Naive thymus-derived CD8-positive, alpha-beta T cell (primary cell): ENCODE results near the gene SMIM5. TPM values are rescaled to one million over a fixed set of nuclear protein-coding genes. Genes with fewer than 3 reads are reported as not detected.

ENCODE experiments used
- ATAC-seq, 2 donors: fragments of 150-1000 bp; cut with Tn5 transposase in 1 of 2; sonication (Bioruptor Pico), chemical (Tn5 transposase) in 1 of 2; 1 replicate in 1 of 2; 2 replicates in 1 of 2; pipeline ENCODE4 v1.10.0; 2021; ENCODE audit warnings: mild to moderate bottlenecking in 2 of 2, moderate library complexity in 2 of 2
- POLR2A ChIA-PET: fragments of 350-600 bp; sonication (Branson Sonifier 250); formaldehyde crosslinking; loops from one replicate; lab custom pipeline; 2021; ENCODE audit warnings: antibody characterized with exemption; lab: Charles Lee
- DNase-seq, 10 donors: peaks; one replicate each; pipeline versions ENCODE4 v3.0.0 to v3.0.0-alpha.2; 2020 to 2022
- H3K27ac Mint-ChIP-seq, 10 donors: one replicate each; pipeline ENCODE4 v1.8.0; 2020 to 2022; ENCODE audit warnings: mild to moderate bottlenecking in 10 of 10, mixed read lengths in 10 of 10, moderate library complexity in 4 of 10, inconsistent platforms in 1 of 10
- H3K27me3 Mint-ChIP-seq, 5 donors: one replicate each; pipeline ENCODE4 v1.8.0; 2021 to 2022; ENCODE audit warnings: mixed read lengths in 5 of 5
- H3K36me3 Mint-ChIP-seq, 3 donors: one replicate each; pipeline ENCODE4 v1.8.0; 2020 to 2022; ENCODE audit warnings: mixed read lengths in 3 of 3, mild to moderate bottlenecking in 2 of 3, inconsistent platforms in 1 of 3
- H3K4me1 Mint-ChIP-seq, 4 donors: one replicate each; pipeline ENCODE4 v1.8.0; 2021 to 2022; ENCODE audit warnings: mixed read lengths in 4 of 4
- H3K4me3 Mint-ChIP-seq, 10 donors: one replicate each; pipeline ENCODE4 v1.8.0; 2020 to 2022; ENCODE audit warnings: mild to moderate bottlenecking in 10 of 10, mixed read lengths in 10 of 10, moderate library complexity in 6 of 10, inconsistent platforms in 1 of 10
- H3K9me3 Mint-ChIP-seq, 9 donors: one replicate each; pipeline ENCODE4 v1.8.0; 2020 to 2022; ENCODE audit warnings: mixed read lengths in 9 of 9, mild to moderate bottlenecking in 3 of 9, inconsistent platforms in 1 of 9, moderate library complexity in 1 of 9
- polyA plus RNA-seq, 3 donors: library from polyadenylated mRNA; unstranded; fragments of 300-500 nt; fragmentation: Illumina TruSeq; gene quantifications; one replicate each; pipeline ENCODE4 v1.2.3, GENCODE V29; 2021
- total RNA-seq, 8 experiments: library from RNA in 2 of 8; stranded (reverse) in 2 of 8; gene quantifications; one replicate each; pipeline ENCODE4 v1.2.3 and lab custom pipeline; 2021 to 2026

Gene SMIM5
- total and polyA plus RNA-seq, 5 experiments from 2014 or later, result 0.06 to 1.3 (median 0.47) TPM; not detected in 1

DNA sequence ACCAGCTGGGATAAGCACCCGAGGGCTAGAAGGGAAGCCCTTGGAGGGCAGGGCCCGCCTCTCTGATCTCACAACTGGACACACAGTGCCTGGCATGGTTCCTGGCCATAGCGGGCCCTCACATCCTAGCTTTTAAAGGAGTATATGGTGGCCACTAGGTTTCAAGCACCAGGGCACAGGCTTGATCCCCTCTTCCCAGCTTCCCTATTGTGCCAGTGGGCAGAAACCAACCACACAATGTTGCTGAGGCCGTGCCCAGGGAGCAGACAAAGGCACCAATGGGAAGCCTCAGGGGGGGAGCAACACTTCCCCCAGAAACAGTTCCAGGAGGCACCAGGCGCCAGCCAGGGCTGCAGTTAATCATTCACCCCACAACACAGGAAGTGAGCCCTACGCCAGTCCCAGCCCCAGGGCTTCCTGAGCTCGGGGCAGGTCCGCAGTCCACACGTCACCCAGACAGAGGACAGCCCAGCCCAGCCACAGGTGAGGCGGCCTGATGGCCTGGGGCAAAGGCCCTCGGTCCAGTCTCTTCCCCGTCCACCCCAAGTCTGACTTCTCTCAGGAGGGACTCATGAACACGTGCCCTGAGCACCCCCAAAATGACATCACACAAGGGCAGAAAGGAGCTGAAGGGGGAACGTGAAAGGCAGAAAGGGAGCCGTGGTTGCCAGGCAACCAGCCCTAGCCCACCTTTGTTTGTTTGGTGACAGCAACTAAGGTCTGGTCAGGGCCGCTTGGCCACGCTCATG, 12.8 kb downstream of the SMIM5 start:
- peak overlapping the region in 3 of 10 donors; percentile 24 to 53 (median 39) for H3K4me3 Mint-ChIP-seq
- no peak for DNase-seq
- peaks cover 0 to 7% (median 4%) of the 10 kb centered on the region in 4 donors for H3K4me1 Mint-ChIP-seq
- peak; percentile 54 to 74 for ATAC-seq
- peaks cover 0 to 41% (median 19%) of the 10 kb centered on the region in 3 donors for H3K36me3 Mint-ChIP-seq
- no peaks in the 10 kb centered on the region for H3K27me3 Mint-ChIP-seq
- POLR2A ChIA-PET, result interaction anchor here (0.6 kb wide), 1 partner anchor 209 kb away, joined by 3 read pairs; the partner anchor contains the start of gene WBP2
- H3K9me3 Mint-ChIP-seq, result no peaks in the 10 kb centered on the region
- peak overlapping the region in 4 of 10 donors; percentile 36 to 87 (median 78) for H3K27ac Mint-ChIP-seq

- Mint-ChIP-seq H3K27me3 (no peaks in the 10 kb centered on the region), H3K36me3 (peaks cover 0 to 46% (median 21%) of the 10 kb centered on the region in 3 donors), H3K27ac (peak overlapping the region in 2 of 10 donors; percentile 40 to 87), H3K9me3 (no peaks in the 10 kb centered on the region), H3K4me1 (peaks cover 0 to 7% (median 4%) of the 10 kb centered on the region in 4 donors), H3K4me3 (no peak overlapping the region)
- POLR2A ChIA-PET, result no interaction called here
- DNase-seq (no peak), ATAC-seq (no peak)
These were observed 13.4 kb downstream of the SMIM5 start for GRCh38 chr17:75646638-75646992.

GRCh38 chr17:75647061-75647460, 13.8 kb downstream of the SMIM5 start:
- H3K9me3 Mint-ChIP-seq, result no peaks in the 10 kb centered on the region
- H3K27ac Mint-ChIP-seq, result peak overlapping the region in 1 of 10 donors; percentile 53
- DNase-seq (no peak), ATAC-seq (no peak)
- H3K4me1 Mint-ChIP-seq, result peaks cover 0 to 7% (median 4%) of the 10 kb centered on the region in 4 donors
- POLR2A ChIA-PET, result no interaction called here
- no peaks in the 10 kb centered on the region for H3K27me3 Mint-ChIP-seq
- H3K4me3 Mint-ChIP-seq, result no peak overlapping the region
- peaks cover 0 to 50% (median 21%) of the 10 kb centered on the region in 3 donors for H3K36me3 Mint-ChIP-seq

- peaks cover 4 to 11% (median 8%) of the 10 kb centered on the region in 4 donors for H3K4me1 Mint-ChIP-seq
These were observed 14.7 kb downstream of the SMIM5 start for GRCh38 chr17:75647921-75648320.

GRCh38 chr17:75649687-75650086, 16.5 kb downstream of the SMIM5 start:
- Mint-ChIP-seq H3K4me3 (no peak overlapping the region), H3K36me3 (peaks cover 0 to 61% (median 23%) of the 10 kb centered on the region in 3 donors), H3K9me3 (no peaks in the 10 kb centered on the region), H3K4me1 (peaks cover 11 to 15% (median 13%) of the 10 kb centered on the region in 4 donors), H3K27me3 (no peaks in the 10 kb centered on the region), H3K27ac (no peak overlapping the region)
- DNase-seq (no peak), ATAC-seq (no peak)
- POLR2A ChIA-PET, result interaction anchor here (0.6 to 0.7 kb wide), 2 partner anchors 17 to 18 kb away, joined by 3 read pairs; no protein-coding TSS in a partner anchor

More at GRCh38 chr17:75647921-75648320, 14.7 kb downstream of the SMIM5 start:
- no peak for ATAC-seq
- H3K27me3 Mint-ChIP-seq, result no peaks in the 10 kb centered on the region
- H3K27ac Mint-ChIP-seq, result no peak overlapping the region
- DNase-seq, result no peak
- H3K4me3 Mint-ChIP-seq, result no peak overlapping the region
- no peaks in the 10 kb centered on the region for H3K9me3 Mint-ChIP-seq
- POLR2A ChIA-PET, result interaction anchor here (0.7 kb wide), 1 partner anchor 360 kb away, joined by 7 read pairs; no protein-coding TSS in a partner anchor
- H3K36me3 Mint-ChIP-seq, result peaks cover 0 to 53% (median 23%) of the 10 kb centered on the region in 3 donors

DNA sequence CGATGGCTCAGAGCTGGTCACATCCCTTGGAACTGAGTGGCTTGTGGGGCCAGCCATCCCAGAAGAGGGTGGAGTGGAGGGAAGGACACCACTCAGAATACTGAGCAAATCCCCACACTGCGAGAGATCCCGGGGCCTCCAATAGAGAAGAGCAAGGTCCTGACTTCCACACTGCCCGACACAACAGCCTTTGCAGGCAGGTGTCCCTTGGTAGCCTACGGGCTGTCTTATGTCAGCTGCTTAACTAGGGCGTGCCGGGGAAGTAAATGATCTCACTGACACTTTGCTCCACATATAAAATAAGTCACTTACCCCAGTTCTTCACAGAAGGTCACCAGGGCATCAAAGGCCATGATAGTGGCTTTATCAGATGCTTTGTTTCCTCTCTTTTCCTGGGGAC, 17.6 kb downstream of the SMIM5 start:
- no peak overlapping the region for H3K27ac Mint-ChIP-seq
- DNase-seq, result no peak
- POLR2A ChIA-PET, result no interaction called here
- peaks cover 0 to 59% (median 23%) of the 10 kb centered on the region in 3 donors for H3K36me3 Mint-ChIP-seq
- H3K4me1 Mint-ChIP-seq, result peaks cover 10 to 14% (median 12%) of the 10 kb centered on the region in 4 donors
- no peak overlapping the region for H3K4me3 Mint-ChIP-seq
- no peaks in the 10 kb centered on the region for H3K9me3 Mint-ChIP-seq
- no peaks in the 10 kb centered on the region for H3K27me3 Mint-ChIP-seq
- no peak for ATAC-seq

- no peaks in the 10 kb centered on the region for H3K9me3 Mint-ChIP-seq
- H3K27ac Mint-ChIP-seq, result peak overlapping the region in 1 of 10 donors; percentile 57
- H3K36me3 Mint-ChIP-seq, result peaks cover 0 to 67% (median 24%) of the 10 kb centered on the region in 3 donors
- no peak for ATAC-seq
- no peak overlapping the region for H3K4me3 Mint-ChIP-seq
- DNase-seq, result no peak
- POLR2A ChIA-PET, result interaction anchor here (0.6 kb wide), 1 partner anchor 295 kb away, joined by 4 read pairs; no protein-coding TSS in a partner anchor
- H3K4me1 Mint-ChIP-seq, result peaks cover 7 to 13% (median 9%) of the 10 kb centered on the region in 4 donors
- H3K27me3 Mint-ChIP-seq, result no peaks in the 10 kb centered on the region
These were observed 19.1 kb downstream of the SMIM5 start for GRCh38 chr17:75652341-75652740.

DNA sequence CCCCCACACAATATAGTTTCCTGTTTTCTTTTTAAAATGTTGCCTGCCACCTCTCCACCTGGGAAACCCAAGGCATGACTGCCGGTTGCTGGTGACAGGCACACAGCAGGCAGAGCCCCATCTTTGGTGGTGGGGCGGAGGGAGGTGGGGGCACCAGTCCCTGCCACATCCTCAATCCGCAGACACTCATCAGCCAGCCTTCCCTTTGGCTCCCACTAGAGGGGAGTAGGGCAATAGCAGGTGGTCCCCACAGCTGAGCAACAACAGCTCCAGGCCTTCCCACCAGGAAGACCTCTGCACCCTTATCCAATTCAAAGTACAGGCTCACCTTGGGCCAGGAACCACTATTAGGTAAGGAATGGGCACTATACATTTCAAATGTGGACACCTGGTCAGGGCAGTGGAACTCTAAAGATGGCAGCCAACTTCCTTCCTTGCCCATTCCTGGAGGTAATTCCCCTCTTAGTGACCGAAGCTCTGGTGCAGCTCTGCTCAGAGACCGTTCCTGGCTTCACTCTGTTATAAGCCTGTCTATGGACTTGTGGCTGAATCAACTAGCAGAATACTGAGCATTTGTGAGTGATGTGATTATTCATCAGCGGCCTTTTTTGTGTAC, 19.8 kb downstream of the SMIM5 start:
- Mint-ChIP-seq H3K36me3 (peaks cover 0 to 65% (median 25%) of the 10 kb centered on the region in 3 donors), H3K27me3 (no peaks in the 10 kb centered on the region), H3K4me3 (peak overlapping the region in 1 of 10 donors; percentile 19), H3K4me1 (peaks cover 7 to 13% (median 9%) of the 10 kb centered on the region in 4 donors), H3K27ac (peak overlapping the region in 2 of 10 donors; percentile 46 to 52), H3K9me3 (no peaks in the 10 kb centered on the region)
- POLR2A ChIA-PET, result interaction anchor here (0.6 to 1.4 kb wide), 2 partner anchors 13 to 294 kb away, joined by 4 to 5 read pairs; partner anchors contain the start of gene RECQL5
- DNase-seq, result peak in 9 of 10 donors; percentile 13 to 71 (median 37)
- peak; percentile 87 to 90 for ATAC-seq

DNA sequence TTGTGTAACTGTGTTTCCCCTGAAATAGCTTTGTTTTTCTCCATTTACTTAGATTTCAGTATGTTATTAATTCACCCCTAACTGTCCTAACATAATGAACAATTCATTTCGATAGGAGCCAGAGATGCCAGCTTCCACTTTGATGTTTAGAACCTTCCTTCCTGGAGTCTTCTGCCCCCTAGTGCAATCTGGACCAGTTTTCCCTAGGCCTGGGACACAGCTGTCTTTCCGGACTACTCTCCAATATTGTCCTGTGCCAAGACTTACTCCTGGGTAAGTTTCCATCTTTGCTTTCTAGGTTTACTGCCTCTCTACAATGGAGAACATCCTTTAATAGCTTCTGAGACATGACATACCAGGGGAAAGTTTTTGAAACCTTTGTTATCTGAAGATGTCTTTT, 20.9 kb downstream of the SMIM5 start:
- Mint-ChIP-seq H3K36me3 (peaks cover 0 to 62% (median 21%) of the 10 kb centered on the region in 3 donors), H3K27ac (peak overlapping the region in 1 of 10 donors; percentile 38), H3K9me3 (no peaks in the 10 kb centered on the region), H3K27me3 (no peaks in the 10 kb centered on the region), H3K4me3 (no peak overlapping the region), H3K4me1 (peaks cover 7 to 13% (median 9%) of the 10 kb centered on the region in 4 donors)
- no peak for ATAC-seq
- DNase-seq, result no peak
- POLR2A ChIA-PET, result interaction anchor here (0.6 to 1.4 kb wide), 3 partner anchors 9 to 66 kb away, joined by 4 to 5 read pairs (median 4); partner anchors contain the start of gene RECQL5

GRCh38 chr17:75658237-75658636, 25.0 kb downstream of the SMIM5 start:
- no peak overlapping the region for H3K27ac Mint-ChIP-seq
- no peak for ATAC-seq
- H3K36me3 Mint-ChIP-seq, result peaks cover 0 to 51% (median 12%) of the 10 kb centered on the region in 3 donors
- H3K27me3 Mint-ChIP-seq, result no peaks in the 10 kb centered on the region
- no peak overlapping the region for H3K4me3 Mint-ChIP-seq
- POLR2A ChIA-PET, result interaction anchor here (0.7 kb wide), 1 partner anchor 290 kb away, joined by 3 read pairs; no protein-coding TSS in a partner anchor
- no peak for DNase-seq
- H3K9me3 Mint-ChIP-seq, result no peaks in the 10 kb centered on the region
- H3K4me1 Mint-ChIP-seq, result peaks cover 3 to 6% (median 4%) of the 10 kb centered on the region in 4 donors

DNA sequence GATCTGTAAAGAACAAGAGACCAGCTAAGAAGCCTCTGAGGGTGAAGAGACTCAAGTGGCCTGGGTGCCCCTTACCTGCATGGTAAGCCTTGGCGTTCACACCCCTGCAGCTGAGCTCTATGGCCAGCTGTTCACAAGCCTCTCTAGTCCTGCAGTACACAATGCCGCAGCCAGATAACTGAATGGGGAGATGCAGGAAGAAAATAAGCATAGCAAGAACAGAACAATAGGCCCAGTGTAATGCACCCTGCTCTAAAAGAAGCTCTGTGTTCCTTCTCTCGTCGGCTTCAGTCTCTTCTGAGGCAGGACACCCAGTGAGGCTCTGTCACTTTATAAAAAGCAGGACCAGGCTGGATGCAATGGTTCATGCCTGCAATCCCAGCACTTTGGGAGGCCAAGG, 28.3 kb downstream of the SMIM5 start:
- no peak overlapping the region for H3K27ac Mint-ChIP-seq
- no peak for ATAC-seq
- peaks cover 0 to 44% (median 14%) of the 10 kb centered on the region in 3 donors for H3K36me3 Mint-ChIP-seq
- no peak for DNase-seq
- H3K27me3 Mint-ChIP-seq, result no peaks in the 10 kb centered on the region
- H3K9me3 Mint-ChIP-seq, result no peaks in the 10 kb centered on the region
- peaks cover 0 to 23% (median 11%) of the 10 kb centered on the region in 4 donors for H3K4me1 Mint-ChIP-seq
- POLR2A ChIA-PET, result no interaction called here
- H3K4me3 Mint-ChIP-seq, result peak overlapping the region in 1 of 10 donors; percentile 34

- H3K27ac Mint-ChIP-seq, result no peak overlapping the region
- no peak overlapping the region for H3K4me3 Mint-ChIP-seq
- no peak for ATAC-seq
- no peak for DNase-seq
- peaks cover 0 to 23% (median 11%) of the 10 kb centered on the region in 4 donors for H3K4me1 Mint-ChIP-seq
- no peaks in the 10 kb centered on the region for H3K9me3 Mint-ChIP-seq
- H3K27me3 Mint-ChIP-seq, result no peaks in the 10 kb centered on the region
- POLR2A ChIA-PET, result interaction anchor here (0.6 to 0.9 kb wide), 2 partner anchors 9 to 528 kb away, joined by 3 read pairs; no protein-coding TSS in a partner anchor
- peaks cover 0 to 36% (median 13%) of the 10 kb centered on the region in 3 donors for H3K36me3 Mint-ChIP-seq
These were observed 29.3 kb downstream of the SMIM5 start for GRCh38 chr17:75662511-75662910.
